HepG2 (cell line): ENCODE measurements around the gene SUOX. TPM values are rescaled to one million over a fixed set of nuclear protein-coding genes. Genes with fewer than 3 reads are reported as not detected.

Experiments used
- ATAC-seq: fragments of 200-7000 bp; cut with Tn5 transposase; 3 replicates; pipeline ENCODE4 v1.9.1; 2020; ENCODE audit warnings: mild to moderate bottlenecking, moderate library complexity
- BruUV-seq: library from RNA; stranded (reverse); fragments of 400-500 nt; replicated peaks from 2 replicates; lab custom pipeline; 2021; lab: Mats Ljungman, UMichigan
- CTCF ChIA-PET: fragments of 300-600 bp; formaldehyde crosslinking; extraction: SDS; loops from one replicate; lab custom pipeline; 2021; ENCODE audit warnings: low total read pairs, inconsistent platforms, low intra/inter-chr PET ratio; lab: Yijun Ruan, JAX
- POLR2A ChIA-PET: fragments of 350-600 bp; sonication (Branson Sonifier 250); formaldehyde crosslinking; loops from one replicate; lab custom pipeline; 2020; ENCODE audit warnings: antibody characterized with exemption, inconsistent platforms; lab: Yijun Ruan, JAX
- DNase-seq: peaks from one replicate; pipeline ENCODE4 v3.0.0-alpha.2; 2015; ENCODE audit warnings: low spot score
- FAIRE-seq: peaks from 3 replicates; lab custom pipeline; 2011; peaks lifted over from hg19 to GRCh38; lab: Jason Lieb, UNC
- H2AFZ ChIP-seq: one replicate; pipeline ENCODE4 v1.6.1; 2011; ENCODE audit warnings: low read length, inconsistent platforms
- H3K27ac ChIP-seq: fragments of 300-600 bp; 3 replicates; pipeline ENCODE4 v1.8.0; 2011; ENCODE audit warnings: mixed run types, mild to moderate bottlenecking, mixed read lengths, low read length, inconsistent platforms; ENCODE audit not compliant: insufficient read depth; ENCODE audit errors: extremely low read length
- H3K27me3 ChIP-seq, 2 experiments: fragments of 200-600 bp in 1 of 2; 2 replicates in 1 of 2; 3 replicates in 1 of 2; pipeline versions ENCODE4 v1.6.0 to v1.8.0; 2011; ENCODE audit warnings: low read length in 2 of 2, mild to moderate bottlenecking in 2 of 2, moderate library complexity in 2 of 2, inconsistent platforms in 1 of 2; ENCODE audit not compliant: insufficient read depth in 2 of 2, control insufficient read depth in 1 of 2
- H3K36me3 ChIP-seq, 2 experiments: fragments of 200-600 bp in 1 of 2; replicated peaks in 1 of 2; 2 replicates in 1 of 2; 3 replicates in 1 of 2; pipeline versions ENCODE4 v1.5.1 to v1.8.0; 2011; ENCODE audit warnings: low read length in 2 of 2, inconsistent platforms in 1 of 2; ENCODE audit not compliant: insufficient read depth in 2 of 2, control insufficient read depth in 1 of 2
- H3K4me1 ChIP-seq: 2 replicates; pipeline ENCODE4 v1.5.1; 2012; ENCODE audit warnings: low read length, inconsistent platforms; ENCODE audit not compliant: insufficient read depth
- H3K4me2 ChIP-seq: 2 replicates; pipeline ENCODE4 v1.6.0; 2011; ENCODE audit warnings: low read depth, low read length, inconsistent platforms
- H3K4me3 ChIP-seq, 3 experiments: fragments of 200-600 bp in 1 of 3; sonication (generic), shearing (Covaris generic) in 1 of 3; replicated peaks in 1 of 3; 2 replicates each; pipeline ENCODE4 v1.5.1; 2011 to 2016; ENCODE audit warnings: low read length in 3 of 3, inconsistent platforms in 2 of 3, low read depth in 2 of 3, mild to moderate bottlenecking in 2 of 3, control low read depth in 1 of 3, mixed read lengths in 1 of 3; ENCODE audit not compliant: insufficient read depth in 1 of 3
- H3K79me2 ChIP-seq: one replicate; pipeline ENCODE4 v1.6.1; 2011; ENCODE audit warnings: low read length, inconsistent platforms; ENCODE audit not compliant: insufficient read depth
- H3K9ac ChIP-seq: 2 replicates; pipeline ENCODE4 v1.6.0; 2011; ENCODE audit warnings: mild to moderate bottlenecking, low read depth, low read length, inconsistent platforms; ENCODE audit not compliant: insufficient read depth
- H3K9me3 ChIP-seq: 2 replicates; pipeline ENCODE4 v1.5.1; 2012; ENCODE audit warnings: mild to moderate bottlenecking, low read length
- H4K20me1 ChIP-seq: 2 replicates; pipeline ENCODE4 v1.6.0; 2011; ENCODE audit warnings: inconsistent platforms, mild to moderate bottlenecking, low read length, moderate library complexity; ENCODE audit not compliant: insufficient read depth
- GATA4 ChIP-seq: sonication (generic); IDR thresholded peaks from 2 replicates; pipeline ENCODE4 v1.6.1; 2016; ENCODE audit warnings: antibody characterized with exemption, low read depth, borderline replicate concordance
- PPARG ChIP-seq: conservative IDR thresholded peaks from 2 replicates; pipeline ENCODE4 v1.6.1; 2016; ENCODE audit warnings: missing biosample characterization, missing genetic modification reagents
- XRCC5 ChIP-seq: fragments of 200-400 bp; formaldehyde crosslinking; optimal IDR thresholded peaks from 2 replicates; pipeline ENCODE3; 2017; ENCODE audit warnings: mild to moderate bottlenecking, low read length
- ZFP36L1 ChIP-seq: sonication (generic); formaldehyde crosslinking; IDR thresholded peaks from 2 replicates; pipeline ENCODE4 v1.8.0; 2022; ENCODE audit warnings: mild to moderate bottlenecking, missing genetic modification reagents, moderate library complexity
- ZNF24 ChIP-seq: fragments of 450-650 bp; IDR thresholded peaks from 2 replicates; pipeline ENCODE4 v1.6.1; 2017; ENCODE audit warnings: antibody characterized with exemption, mild to moderate bottlenecking
- ZNF263 ChIP-seq: sonication (generic); formaldehyde crosslinking; IDR thresholded peaks from 2 replicates; pipeline ENCODE4 v1.4.0; 2020; ENCODE audit warnings: missing genetic modification reagents
- ZNF337 ChIP-seq: sonication (generic); formaldehyde crosslinking; IDR thresholded peaks from 2 replicates; pipeline ENCODE4 v1.5.1; 2020; ENCODE audit warnings: missing genetic modification reagents, low read depth, mild to moderate bottlenecking, borderline replicate concordance
- WGBS: methylation state at CpG from one replicate; pipeline ENCODE4 v1.1.6; 2017; ENCODE audit warnings: low lambda C conversion rate; 5-methylcytosine and 5-hydroxymethylcytosine counted together
- in situ Hi-C: cut with HindIII; loops from 2 replicates; pipeline ENCODE4 v1.10.0; 2017; ENCODE audit warnings: low pct_unique_long_range_greater_than_20kb; ENCODE audit not compliant: extremely low pct_ligation_motif_present
- intact Hi-C: fragments of 100-400 bp; cut with micrococcal nuclease; formaldehyde crosslinking; loops from one replicate; pipeline ENCODE4 v1.10.0; 2022; ENCODE audit not compliant: unreplicated experiment
- polyA plus RNA-seq, 8 experiments: library from polyadenylated mRNA; depleted of rRNA in 3 of 8; stranded (reverse) in 7 of 8; unstranded in 1 of 8; fragments of >200 nt; fragmentation: Illumina TruSeq in 4 of 8; extraction: Trizol in 4 of 8; gene quantifications; 2 replicates each; pipeline versions ENCODE4 v1.2.1 to v1.2.3, GENCODE V29; 2011 to 2016; ENCODE audit warnings: low read depth in 4 of 8, missing spikeins in 1 of 8, mixed read lengths in 1 of 8; ENCODE audit not compliant: insufficient read depth in 1 of 8
- total RNA-seq, 5 experiments: library from RNA; depleted of rRNA; stranded (reverse); fragments of >200 nt; fragmentation: Illumina TruSeq; extraction: Trizol; gene quantifications; 2 replicates each; pipeline ENCODE4 v1.2.3, GENCODE V29; 2016; ENCODE audit warnings: low read depth in 1 of 5
- TF ChIP-seq, protein P1 (sequence below): sonication (generic); formaldehyde crosslinking; IDR thresholded peaks from 2 replicates; pipeline ENCODE4 v1.4.0; 2020; ENCODE audit warnings: missing genetic modification reagents, borderline replicate concordance
- TF ChIP-seq, protein P2 (sequence below): sonication (generic); formaldehyde crosslinking; IDR thresholded peaks from 2 replicates; pipeline ENCODE4 v1.4.0; 2020; ENCODE audit warnings: mild to moderate bottlenecking, missing genetic modification reagents

SUOX gene
- total and polyA plus RNA-seq, 2 of the 13 experiments (the other 11 are each of a cell fraction or from before 2014, with no cell fraction given): 23.9 to 25.9 TPM

DNA sequence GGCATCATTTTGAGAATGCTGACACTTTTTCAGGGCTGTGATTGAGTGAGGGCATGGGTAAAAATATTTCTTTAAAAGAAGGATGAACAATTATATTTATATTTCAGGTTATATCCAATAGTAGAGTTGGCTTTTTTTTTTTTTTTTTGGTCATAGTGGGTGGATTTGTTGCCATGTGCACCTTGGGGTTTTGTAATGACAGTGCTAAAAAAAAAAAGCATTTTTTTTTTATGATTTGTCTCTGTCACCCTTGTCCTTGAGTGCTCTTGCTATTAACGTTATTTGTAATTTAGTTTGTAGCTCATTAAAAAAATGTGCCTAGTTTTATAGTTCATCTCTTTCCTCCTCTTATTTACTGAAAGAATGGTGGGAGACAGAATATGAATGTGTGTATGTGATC, 24.6 kb upstream of the SUOX start:
- Histone ChIP-seq H3K36me3 (peaks cover 2 to 27% of the 10 kb centered on the region in 2 experiments), H3K27me3 (no peaks in the 10 kb centered on the region), H4K20me1 (no peaks in the 10 kb centered on the region), H3K4me2 (peak overlapping the region; percentile 86), H3K9me3 (no peaks in the 10 kb centered on the region), H3K4me3 (peak overlapping the region in 2 of 3 experiments; percentile 75 to 88; a peak in 5 of 6 replicates), H2AFZ (no peak overlapping the region), H3K27ac (peak overlapping the region; percentile 79), H3K9ac (peak overlapping the region; percentile 79), H3K79me2 (peaks cover 33% of the 10 kb centered on the region), H3K4me1 (peaks cover 57% of the 10 kb centered on the region)
- ChIA-PET POLR2A (interaction anchor here (3.2 kb wide), 1 partner anchor 109 kb away, joined by 28 read pairs; no protein-coding TSS in a partner anchor), CTCF (no interaction called here)
- in situ Hi-C loops (loop anchor here (10.0 kb wide), 1 partner anchor 62 kb away; no protein-coding TSS in a partner anchor), intact Hi-C loops (no loop called here)
- 90% methylated on average over 1 of the region's 1 CpG for WGBS
- DNase-seq: no peak
- ATAC-seq: no peak
- no peak for FAIRE-seq
- TF ChIP-seq, protein P1, sequence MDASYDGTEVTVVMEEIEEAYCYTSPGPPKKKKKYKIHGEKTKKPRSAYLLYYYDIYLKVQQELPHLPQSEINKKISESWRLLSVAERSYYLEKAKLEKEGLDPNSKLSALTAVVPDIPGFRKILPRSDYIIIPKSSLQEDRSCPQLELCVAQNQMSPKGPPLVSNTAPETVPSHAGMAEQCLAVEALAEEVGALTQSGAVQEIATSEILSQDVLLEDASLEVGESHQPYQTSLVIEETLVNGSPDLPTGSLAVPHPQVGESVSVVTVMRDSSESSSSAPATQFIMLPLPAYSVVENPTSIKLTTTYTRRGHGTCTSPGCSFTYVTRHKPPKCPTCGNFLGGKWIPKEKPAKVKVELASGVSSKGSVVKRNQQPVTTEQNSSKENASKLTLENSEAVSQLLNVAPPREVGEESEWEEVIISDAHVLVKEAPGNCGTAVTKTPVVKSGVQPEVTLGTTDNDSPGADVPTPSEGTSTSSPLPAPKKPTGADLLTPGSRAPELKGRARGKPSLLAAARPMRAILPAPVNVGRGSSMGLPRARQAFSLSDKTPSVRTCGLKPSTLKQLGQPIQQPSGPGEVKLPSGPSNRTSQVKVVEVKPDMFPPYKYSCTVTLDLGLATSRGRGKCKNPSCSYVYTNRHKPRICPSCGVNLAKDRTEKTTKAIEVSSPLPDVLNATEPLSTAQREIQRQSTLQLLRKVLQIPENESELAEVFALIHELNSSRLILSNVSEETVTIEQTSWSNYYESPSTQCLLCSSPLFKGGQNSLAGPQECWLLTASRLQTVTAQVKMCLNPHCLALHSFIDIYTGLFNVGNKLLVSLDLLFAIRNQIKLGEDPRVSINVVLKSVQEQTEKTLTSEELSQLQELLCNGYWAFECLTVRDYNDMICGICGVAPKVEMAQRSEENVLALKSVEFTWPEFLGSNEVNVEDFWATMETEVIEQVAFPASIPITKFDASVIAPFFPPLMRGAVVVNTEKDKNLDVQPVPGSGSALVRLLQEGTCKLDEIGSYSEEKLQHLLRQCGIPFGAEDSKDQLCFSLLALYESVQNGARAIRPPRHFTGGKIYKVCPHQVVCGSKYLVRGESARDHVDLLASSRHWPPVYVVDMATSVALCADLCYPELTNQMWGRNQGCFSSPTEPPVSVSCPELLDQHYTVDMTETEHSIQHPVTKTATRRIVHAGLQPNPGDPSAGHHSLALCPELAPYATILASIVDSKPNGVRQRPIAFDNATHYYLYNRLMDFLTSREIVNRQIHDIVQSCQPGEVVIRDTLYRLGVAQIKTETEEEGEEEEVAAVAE: no peak
- TF ChIP-seq XRCC5: no peak
- TF ChIP-seq GATA4: no peak
- no peak for TF ChIP-seq ZNF263
- TF ChIP-seq PPARG (CRISPR knock-in tag): no peak
- no peak for TF ChIP-seq ZFP36L1
- TF ChIP-seq, protein P2, sequence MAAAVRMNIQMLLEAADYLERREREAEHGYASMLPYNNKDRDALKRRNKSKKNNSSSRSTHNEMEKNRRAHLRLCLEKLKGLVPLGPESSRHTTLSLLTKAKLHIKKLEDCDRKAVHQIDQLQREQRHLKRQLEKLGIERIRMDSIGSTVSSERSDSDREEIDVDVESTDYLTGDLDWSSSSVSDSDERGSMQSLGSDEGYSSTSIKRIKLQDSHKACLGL (CRISPR knock-in tag): no peak
- no peak for TF ChIP-seq ZNF24
- no peak for TF ChIP-seq ZNF337
- no TSS peak for BruUV-seq
